Measurements from ENCODE around the gene PTPRT.

PTPRT gene

DNA sequence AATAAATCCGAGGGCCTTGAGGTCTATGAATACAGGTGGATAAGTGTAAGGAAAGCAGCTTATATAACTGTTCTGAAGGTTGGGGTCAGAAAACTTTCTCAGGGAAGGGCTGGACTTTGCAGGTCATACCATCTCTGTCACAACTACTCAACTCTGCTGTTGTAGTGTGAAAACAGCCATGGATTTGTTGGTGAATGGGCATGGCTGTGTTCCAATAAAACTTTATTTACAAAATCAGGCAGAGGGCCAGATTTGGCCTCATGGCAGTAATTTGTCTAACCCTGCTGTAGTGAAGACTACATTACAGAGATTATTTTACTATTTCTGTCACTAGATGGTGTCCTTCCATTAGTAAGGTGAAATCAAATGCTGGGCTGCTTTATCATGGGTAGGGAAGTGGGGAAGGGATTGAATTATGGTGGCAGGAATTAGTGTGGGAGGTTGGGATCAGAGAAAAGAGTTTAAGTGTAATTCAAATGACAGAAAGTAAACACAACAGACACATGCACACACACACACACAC, 1161.9 kb downstream of the PTPRT start:
- H3K4me2 ChIP-seq (ENCODE audit: low read depth, low read length): no peak overlapping the region
- no peak for TF ChIP-seq EZH2phosphoT487 (IDR thresholded peaks at IDR 0.05; ENCODE audit: low read length)
- TF ChIP-seq, protein P1, sequence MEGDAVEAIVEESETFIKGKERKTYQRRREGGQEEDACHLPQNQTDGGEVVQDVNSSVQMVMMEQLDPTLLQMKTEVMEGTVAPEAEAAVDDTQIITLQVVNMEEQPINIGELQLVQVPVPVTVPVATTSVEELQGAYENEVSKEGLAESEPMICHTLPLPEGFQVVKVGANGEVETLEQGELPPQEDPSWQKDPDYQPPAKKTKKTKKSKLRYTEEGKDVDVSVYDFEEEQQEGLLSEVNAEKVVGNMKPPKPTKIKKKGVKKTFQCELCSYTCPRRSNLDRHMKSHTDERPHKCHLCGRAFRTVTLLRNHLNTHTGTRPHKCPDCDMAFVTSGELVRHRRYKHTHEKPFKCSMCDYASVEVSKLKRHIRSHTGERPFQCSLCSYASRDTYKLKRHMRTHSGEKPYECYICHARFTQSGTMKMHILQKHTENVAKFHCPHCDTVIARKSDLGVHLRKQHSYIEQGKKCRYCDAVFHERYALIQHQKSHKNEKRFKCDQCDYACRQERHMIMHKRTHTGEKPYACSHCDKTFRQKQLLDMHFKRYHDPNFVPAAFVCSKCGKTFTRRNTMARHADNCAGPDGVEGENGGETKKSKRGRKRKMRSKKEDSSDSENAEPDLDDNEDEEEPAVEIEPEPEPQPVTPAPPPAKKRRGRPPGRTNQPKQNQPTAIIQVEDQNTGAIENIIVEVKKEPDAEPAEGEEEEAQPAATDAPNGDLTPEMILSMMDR (IDR thresholded peaks at IDR 0.05; ENCODE audit: low read length): peak; percentile 33
- peak; percentile 28 for DNase-seq

DNA sequence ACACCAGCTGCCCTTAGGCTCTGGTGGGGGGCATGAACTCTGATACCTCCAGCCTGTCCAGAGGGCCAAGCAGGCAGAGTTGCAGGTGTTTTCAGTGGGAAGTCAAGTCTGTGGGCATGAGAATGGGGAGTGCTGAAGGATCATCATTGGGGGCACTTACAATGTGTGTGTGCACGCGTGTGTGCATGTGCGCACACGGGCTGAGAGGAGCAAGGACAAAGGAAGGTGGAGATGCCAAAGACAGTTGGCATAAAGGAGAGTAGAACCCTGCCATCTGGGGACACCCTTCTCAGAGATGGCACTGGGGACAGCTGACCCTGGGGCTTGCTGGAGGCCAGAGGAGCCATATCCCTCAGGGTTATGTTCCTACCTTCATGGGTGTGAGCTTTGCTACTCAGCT, 1163.1 kb downstream of the PTPRT start:
- Histone ChIP-seq H4K20me1 (ENCODE audit: insufficient read depth, low read length) (no peaks in the 10 kb centered on the region), H3F3A (ENCODE audit: insufficient read depth, low read length) (no peaks in the 10 kb centered on the region)

More for the DNA sequence above, 1161.9 kb downstream of the PTPRT start:
- Histone ChIP-seq H3K79me2 (ENCODE audit: low read length) (no peaks in the 10 kb centered on the region), H3K9me3 (replicated peaks; ENCODE audit: insufficient read depth, low read length) (no peaks in the 10 kb centered on the region), H3K9me2 (replicated peaks; ENCODE audit: insufficient read depth, low read length) (no peaks in the 10 kb centered on the region), H3K36me3 (replicated peaks; ENCODE audit: insufficient read depth, low read length) (no peaks in the 10 kb centered on the region), H3K27ac (ENCODE audit: low read length) (no peak overlapping the region), H3K4me3 (ENCODE audit: low read length) (no peak overlapping the region), H3K9ac (ENCODE audit: low read length) (no peak overlapping the region), H2AFZ (ENCODE audit: low read length) (no peak overlapping the region), H3K4me1 (ENCODE audit: low read length) (no peaks in the 10 kb centered on the region), H3K27me3 (replicated peaks; ENCODE audit: insufficient read depth, low read length) (no peaks in the 10 kb centered on the region), H4K20me1 (ENCODE audit: insufficient read depth, low read length) (no peaks in the 10 kb centered on the region), H3F3A (ENCODE audit: insufficient read depth, low read length) (no peaks in the 10 kb centered on the region)

DNA sequence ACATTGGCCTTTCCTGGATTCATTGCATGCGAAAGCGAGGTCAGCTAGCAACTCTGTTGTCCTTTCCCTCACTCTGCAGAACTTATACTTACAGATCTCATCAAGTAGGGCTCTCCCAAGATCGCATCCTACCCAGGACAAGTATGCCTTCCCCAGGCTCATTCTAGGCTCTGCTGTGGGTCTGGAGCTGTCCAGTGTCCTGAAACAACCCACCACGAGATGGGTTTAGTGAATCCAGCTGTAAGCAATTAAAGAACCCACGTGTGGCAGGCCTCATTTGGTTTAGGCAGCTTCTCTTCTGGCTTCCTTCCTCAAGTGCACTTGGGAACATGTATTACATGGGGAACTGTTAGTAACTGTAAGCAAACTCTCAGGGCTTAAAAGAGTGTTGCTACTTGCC, 1165.1 kb downstream of the PTPRT start:
- TF ChIP-seq EZH2 (optimal IDR thresholded peaks at IDR 0.05; ENCODE audit: low read depth, low read length) (no peak), EZH2phosphoT487 (IDR thresholded peaks at IDR 0.05; ENCODE audit: low read length) (no peak)
- TF ChIP-seq, protein P1 (IDR thresholded peaks at IDR 0.05; ENCODE audit: low read length): no peak
- H3K9ac ChIP-seq (ENCODE audit: low read length): no peak overlapping the region

More for the DNA sequence above, 1163.1 kb downstream of the PTPRT start:
- DNase-seq: no peak
- Histone ChIP-seq H3K4me2 (ENCODE audit: low read depth, low read length) (no peak overlapping the region), H3K4me3 (ENCODE audit: low read length) (no peak overlapping the region), H3K9me3 (replicated peaks; ENCODE audit: insufficient read depth, low read length) (no peaks in the 10 kb centered on the region), H3K27me3 (replicated peaks; ENCODE audit: insufficient read depth, low read length) (no peaks in the 10 kb centered on the region), H3K4me1 (ENCODE audit: low read length) (no peaks in the 10 kb centered on the region), H3K27ac (ENCODE audit: low read length) (no peak overlapping the region), H2AFZ (ENCODE audit: low read length) (no peak overlapping the region), H3K9ac (ENCODE audit: low read length) (no peak overlapping the region), H3K36me3 (replicated peaks; ENCODE audit: insufficient read depth, low read length) (no peaks in the 10 kb centered on the region), H3K79me2 (ENCODE audit: low read length) (no peaks in the 10 kb centered on the region), H3K9me2 (replicated peaks; ENCODE audit: insufficient read depth, low read length) (no peaks in the 10 kb centered on the region)
- TF ChIP-seq EZH2phosphoT487 (IDR thresholded peaks at IDR 0.05; ENCODE audit: low read length) (no peak), EZH2 (optimal IDR thresholded peaks at IDR 0.05; ENCODE audit: low read depth, low read length) (no peak)
- TF ChIP-seq, protein P1 (IDR thresholded peaks at IDR 0.05; ENCODE audit: low read length): no peak

More for the DNA sequence above, 1165.1 kb downstream of the PTPRT start:
- no peak overlapping the region for H3K4me2 ChIP-seq (ENCODE audit: low read depth, low read length)
- H2AFZ ChIP-seq (ENCODE audit: low read length): no peak overlapping the region
- no peaks in the 10 kb centered on the region for H3K9me2 ChIP-seq (replicated peaks; ENCODE audit: insufficient read depth, low read length)
- no peaks in the 10 kb centered on the region for H3K9me3 ChIP-seq (replicated peaks; ENCODE audit: insufficient read depth, low read length)
- no peak overlapping the region for H3K27ac ChIP-seq (ENCODE audit: low read length)
- H3K79me2 ChIP-seq (ENCODE audit: low read length): no peaks in the 10 kb centered on the region
- no peaks in the 10 kb centered on the region for H3K27me3 ChIP-seq (replicated peaks; ENCODE audit: insufficient read depth, low read length)
- H3F3A ChIP-seq (ENCODE audit: insufficient read depth, low read length): no peaks in the 10 kb centered on the region
- no peaks in the 10 kb centered on the region for H4K20me1 ChIP-seq (ENCODE audit: insufficient read depth, low read length)
- peak; percentile 44 for DNase-seq
- H3K4me1 ChIP-seq (ENCODE audit: low read length): no peaks in the 10 kb centered on the region
- H3K4me3 ChIP-seq (ENCODE audit: low read length): no peak overlapping the region
- H3K36me3 ChIP-seq (replicated peaks; ENCODE audit: insufficient read depth, low read length): no peaks in the 10 kb centered on the region

Measured in MM.1S (cell line).